ENCODE measurements around the gene RLN3.

RLN3 gene

GRCh38 chr19:13981021-13981420, 46.9 kb upstream of the RLN3 start:
- POLR2A ChIA-PET, result no interaction called here
- TF ChIP-seq CTCF (IDR thresholded peaks at IDR 0.05; ENCODE audit: control extremely low read depth, extremely low read depth, low read depth, missing control alignments), result no peak
- CTCF ChIA-PET, result interaction anchor here (0.8 to 0.9 kb wide), 2 partner anchors 8 to 43 kb away, joined by 3 read pairs; no protein-coding TSS in a partner anchor
- DNase-seq (ENCODE audit: extremely low spot score), result no peak

GRCh38 chr19:13981467-13981866, 46.5 kb upstream of the RLN3 start:
- CTCF ChIA-PET, result interaction anchor here (0.8 to 0.9 kb wide), 2 partner anchors 8 to 42 kb away, joined by 3 read pairs; no protein-coding TSS in a partner anchor
- POLR2A ChIA-PET, result no interaction called here
- DNase-seq (ENCODE audit: extremely low spot score), result no peak
- no peak for TF ChIP-seq CTCF (IDR thresholded peaks at IDR 0.05; ENCODE audit: control extremely low read depth, extremely low read depth, low read depth, missing control alignments)

GRCh38 chr19:13981988-13982501, 45.9 kb upstream of the RLN3 start:
- DNase-seq (ENCODE audit: extremely low spot score), result no peak
- TF ChIP-seq CTCF (IDR thresholded peaks at IDR 0.05; ENCODE audit: control extremely low read depth, extremely low read depth, low read depth, missing control alignments), result no peak
- ChIA-PET CTCF (no interaction called here), POLR2A (interaction anchor here (0.6 kb wide), 1 partner anchor 189 kb away, joined by 3 read pairs; no protein-coding TSS in a partner anchor)

GRCh38 chr19:13982773-13983172, 45.2 kb upstream of the RLN3 start:
- CTCF ChIA-PET, result interaction anchor here (1.1 kb wide), 1 partner anchor 23 kb away, joined by 3 read pairs; no protein-coding TSS in a partner anchor

GRCh38 chr19:13983213-13983889, 44.6 kb upstream of the RLN3 start:
- no peak for TF ChIP-seq CTCF (IDR thresholded peaks at IDR 0.05; ENCODE audit: control extremely low read depth, extremely low read depth, low read depth, missing control alignments)
- ChIA-PET CTCF (interaction anchor here (1.1 to 1.6 kb wide), 2 partner anchors 10 to 23 kb away, joined by 3 read pairs; no protein-coding TSS in a partner anchor), POLR2A (no interaction called here)
- DNase-seq (ENCODE audit: extremely low spot score), result no peak

More at GRCh38 chr19:13982773-13983172, 45.2 kb upstream of the RLN3 start:
- POLR2A ChIA-PET, result interaction anchor here (0.6 kb wide), 1 partner anchor 189 kb away, joined by 3 read pairs; no protein-coding TSS in a partner anchor
- no peak for TF ChIP-seq CTCF (IDR thresholded peaks at IDR 0.05; ENCODE audit: control extremely low read depth, extremely low read depth, low read depth, missing control alignments)
- no peak for DNase-seq (ENCODE audit: extremely low spot score)

- CTCF ChIA-PET, result interaction anchor here (1.6 to 2.3 kb wide), 3 partner anchors 11 to 706 kb away, joined by 3 to 9 read pairs (median 3); no protein-coding TSS in a partner anchor
- DNase-seq (ENCODE audit: extremely low spot score), result no peak
Observed at GRCh38 chr19:13984186-13984585, 43.8 kb upstream of the RLN3 start.

More at GRCh38 chr19:13984186-13984585, 43.8 kb upstream of the RLN3 start:
- no peak for TF ChIP-seq CTCF (IDR thresholded peaks at IDR 0.05; ENCODE audit: control extremely low read depth, extremely low read depth, low read depth, missing control alignments)
- POLR2A ChIA-PET, result no interaction called here
